OCI-LY1 (cell line): Measurements from ENCODE around the gene CDH23.

Experiments
- H2AFZ ChIP-seq: fragments of 200-600 bp; sonication (generic), shearing (Covaris generic); 2 replicates; pipeline ENCODE4 v1.6.0; 2014; ENCODE audit warnings: antibody characterized with exemption, mild to moderate bottlenecking, low read length
- H3F3A ChIP-seq: fragments of 200-600 bp; sonication (generic), shearing (Covaris generic); 2 replicates; pipeline ENCODE4 v1.6.0; 2014; ENCODE audit warnings: mild to moderate bottlenecking, antibody characterized with exemption, low read length, moderate library complexity; ENCODE audit not compliant: insufficient read depth
- H3K27ac ChIP-seq: fragments of 200-600 bp; sonication (generic); 2 replicates; pipeline ENCODE4 v1.5.1; 2014; ENCODE audit warnings: low read length, mixed run types, mild to moderate bottlenecking, low read depth; ENCODE audit not compliant: poor library complexity, severe bottlenecking
- H3K27me3 ChIP-seq: fragments of 200-600 bp; sonication (generic); 2 replicates; pipeline ENCODE4 v1.6.0; 2014; ENCODE audit warnings: antibody characterized with exemption, mild to moderate bottlenecking, low read length, moderate library complexity; ENCODE audit not compliant: insufficient read depth
- H3K36me3 ChIP-seq: fragments of 200-600 bp; sonication (generic); 2 replicates; pipeline ENCODE4 v1.6.1; 2014; ENCODE audit warnings: mild to moderate bottlenecking, antibody characterized with exemption, low read length, moderate library complexity, mixed read lengths; ENCODE audit not compliant: insufficient read depth
- H3K4me1 ChIP-seq: fragments of 200-600 bp; sonication (generic); 2 replicates; pipeline ENCODE4 v1.5.1; 2014; ENCODE audit warnings: mild to moderate bottlenecking, low read length, moderate library complexity; ENCODE audit not compliant: insufficient read depth, severe bottlenecking
- H3K4me2 ChIP-seq: fragments of 200-600 bp; sonication (generic), shearing (Covaris generic); 2 replicates; pipeline ENCODE4 v1.6.1; 2014; ENCODE audit warnings: low read length
- H3K4me3 ChIP-seq: fragments of 200-600 bp; sonication (generic); 2 replicates; pipeline ENCODE4 v1.5.1; 2014; ENCODE audit warnings: low read length, low read depth, mild to moderate bottlenecking, mixed read lengths; ENCODE audit not compliant: poor library complexity, severe bottlenecking
- H3K79me2 ChIP-seq: fragments of 200-600 bp; shearing (Covaris generic); 2 replicates; pipeline ENCODE4 v1.6.1; 2016; ENCODE audit warnings: mixed run types, low read length, mixed read lengths; ENCODE audit not compliant: insufficient read depth
- H3K9ac ChIP-seq: fragments of 200-600 bp; sonication (generic), shearing (Covaris generic); 2 replicates; pipeline ENCODE4 v1.6.1; 2014; ENCODE audit warnings: mild to moderate bottlenecking, low read length, mixed read lengths
- H3K9me2 ChIP-seq: fragments of 200-600 bp; sonication (generic), shearing (Covaris generic); 2 replicates; pipeline ENCODE4 v1.6.1; 2014; ENCODE audit warnings: low read depth, mild to moderate bottlenecking, low read length, mixed read lengths
- H3K9me3 ChIP-seq: fragments of 200-600 bp; shearing (Covaris generic); 2 replicates; pipeline ENCODE4 v1.6.1; 2014; ENCODE audit warnings: low read length, mixed read lengths
- H4K20me1 ChIP-seq: fragments of 200-600 bp; sonication (generic), shearing (Covaris generic); 2 replicates; pipeline ENCODE4 v1.6.0; 2016; ENCODE audit warnings: mild to moderate bottlenecking, low read length; ENCODE audit not compliant: insufficient read depth
- EZH2 ChIP-seq: fragments of 200-600 bp; sonication (generic), shearing (Covaris generic); IDR thresholded peaks from 2 replicates; pipeline ENCODE4 v1.8.0; 2017; ENCODE audit warnings: borderline replicate concordance, mixed run types, mild to moderate bottlenecking, antibody characterized with exemption, low read length, moderate library complexity, mixed read lengths
- TF ChIP-seq, protein P1 (sequence below): fragments of 200-600 bp; sonication (generic), shearing (Covaris generic); IDR thresholded peaks from 2 replicates; pipeline ENCODE4 v1.5.1; 2017; ENCODE audit warnings: mild to moderate bottlenecking, antibody characterized with exemption, low read length, moderate library complexity, mixed read lengths

Gene CDH23

GRCh38 chr10:71814922-71815411, 418.2 kb downstream of the CDH23 start:
- H3K36me3 ChIP-seq, result peaks cover 52% of the 10 kb centered on the region
- TF ChIP-seq EZH2, result no peak
- H3F3A ChIP-seq, result no peaks in the 10 kb centered on the region
- H3K9me3 ChIP-seq, result no peaks in the 10 kb centered on the region
- no peak overlapping the region for H3K27ac ChIP-seq
- H3K79me2 ChIP-seq, result no peaks in the 10 kb centered on the region
- no peak overlapping the region for H2AFZ ChIP-seq
- no peaks in the 10 kb centered on the region for H4K20me1 ChIP-seq
- no peak overlapping the region for H3K4me3 ChIP-seq
- H3K9ac ChIP-seq, result no peak overlapping the region
- H3K27me3 ChIP-seq, result no peaks in the 10 kb centered on the region
- no peaks in the 10 kb centered on the region for H3K4me1 ChIP-seq
- no peaks in the 10 kb centered on the region for H3K9me2 ChIP-seq
- no peak overlapping the region for H3K4me2 ChIP-seq

GRCh38 chr10:71815515-71816130, 418.9 kb downstream of the CDH23 start:
- Histone ChIP-seq H3K36me3 (peaks cover 58% of the 10 kb centered on the region), H3K9ac (no peak overlapping the region), H3K4me2 (no peak overlapping the region), H3F3A (no peaks in the 10 kb centered on the region), H3K9me2 (no peaks in the 10 kb centered on the region), H4K20me1 (no peaks in the 10 kb centered on the region), H3K27me3 (no peaks in the 10 kb centered on the region), H3K79me2 (no peaks in the 10 kb centered on the region), H2AFZ (no peak overlapping the region), H3K9me3 (no peaks in the 10 kb centered on the region), H3K4me3 (no peak overlapping the region), H3K4me1 (no peaks in the 10 kb centered on the region), H3K27ac (no peak overlapping the region)
- TF ChIP-seq, protein P1, sequence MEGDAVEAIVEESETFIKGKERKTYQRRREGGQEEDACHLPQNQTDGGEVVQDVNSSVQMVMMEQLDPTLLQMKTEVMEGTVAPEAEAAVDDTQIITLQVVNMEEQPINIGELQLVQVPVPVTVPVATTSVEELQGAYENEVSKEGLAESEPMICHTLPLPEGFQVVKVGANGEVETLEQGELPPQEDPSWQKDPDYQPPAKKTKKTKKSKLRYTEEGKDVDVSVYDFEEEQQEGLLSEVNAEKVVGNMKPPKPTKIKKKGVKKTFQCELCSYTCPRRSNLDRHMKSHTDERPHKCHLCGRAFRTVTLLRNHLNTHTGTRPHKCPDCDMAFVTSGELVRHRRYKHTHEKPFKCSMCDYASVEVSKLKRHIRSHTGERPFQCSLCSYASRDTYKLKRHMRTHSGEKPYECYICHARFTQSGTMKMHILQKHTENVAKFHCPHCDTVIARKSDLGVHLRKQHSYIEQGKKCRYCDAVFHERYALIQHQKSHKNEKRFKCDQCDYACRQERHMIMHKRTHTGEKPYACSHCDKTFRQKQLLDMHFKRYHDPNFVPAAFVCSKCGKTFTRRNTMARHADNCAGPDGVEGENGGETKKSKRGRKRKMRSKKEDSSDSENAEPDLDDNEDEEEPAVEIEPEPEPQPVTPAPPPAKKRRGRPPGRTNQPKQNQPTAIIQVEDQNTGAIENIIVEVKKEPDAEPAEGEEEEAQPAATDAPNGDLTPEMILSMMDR, result no peak
- no peak for TF ChIP-seq EZH2

DNA sequence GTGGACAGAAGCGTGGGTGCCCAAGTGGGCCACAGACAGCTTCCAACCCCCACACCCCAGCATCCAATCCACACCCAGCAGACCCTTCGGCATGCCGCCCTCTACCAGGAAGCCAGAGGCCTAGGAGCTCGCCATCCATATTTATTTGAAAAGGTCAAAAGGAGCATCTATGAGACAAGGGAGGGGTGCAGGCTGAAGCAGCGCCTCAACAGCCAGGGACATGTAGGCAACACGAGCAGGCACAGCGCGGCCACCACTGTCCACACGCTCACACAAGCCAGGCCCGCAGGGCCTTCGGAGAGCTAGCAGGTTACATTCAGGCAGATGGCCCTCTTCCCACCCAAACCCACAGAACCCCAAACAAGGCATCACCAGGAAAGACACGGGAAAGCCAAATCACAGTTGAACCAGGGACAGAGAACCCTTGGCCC, 419.7 kb downstream of the CDH23 start:
- no peaks in the 10 kb centered on the region for H4K20me1 ChIP-seq
- H3K79me2 ChIP-seq, result no peaks in the 10 kb centered on the region
- no peak overlapping the region for H3K9ac ChIP-seq
- H2AFZ ChIP-seq, result no peak overlapping the region
- H3F3A ChIP-seq, result no peaks in the 10 kb centered on the region
- H3K36me3 ChIP-seq, result peaks cover 67% of the 10 kb centered on the region
- H3K9me2 ChIP-seq, result no peaks in the 10 kb centered on the region
- H3K27me3 ChIP-seq, result no peaks in the 10 kb centered on the region
- H3K27ac ChIP-seq, result no peak overlapping the region
- H3K4me2 ChIP-seq, result no peak overlapping the region
- no peaks in the 10 kb centered on the region for H3K9me3 ChIP-seq
- TF ChIP-seq EZH2, result no peak
- no peak overlapping the region for H3K4me3 ChIP-seq
- no peaks in the 10 kb centered on the region for H3K4me1 ChIP-seq

DNA sequence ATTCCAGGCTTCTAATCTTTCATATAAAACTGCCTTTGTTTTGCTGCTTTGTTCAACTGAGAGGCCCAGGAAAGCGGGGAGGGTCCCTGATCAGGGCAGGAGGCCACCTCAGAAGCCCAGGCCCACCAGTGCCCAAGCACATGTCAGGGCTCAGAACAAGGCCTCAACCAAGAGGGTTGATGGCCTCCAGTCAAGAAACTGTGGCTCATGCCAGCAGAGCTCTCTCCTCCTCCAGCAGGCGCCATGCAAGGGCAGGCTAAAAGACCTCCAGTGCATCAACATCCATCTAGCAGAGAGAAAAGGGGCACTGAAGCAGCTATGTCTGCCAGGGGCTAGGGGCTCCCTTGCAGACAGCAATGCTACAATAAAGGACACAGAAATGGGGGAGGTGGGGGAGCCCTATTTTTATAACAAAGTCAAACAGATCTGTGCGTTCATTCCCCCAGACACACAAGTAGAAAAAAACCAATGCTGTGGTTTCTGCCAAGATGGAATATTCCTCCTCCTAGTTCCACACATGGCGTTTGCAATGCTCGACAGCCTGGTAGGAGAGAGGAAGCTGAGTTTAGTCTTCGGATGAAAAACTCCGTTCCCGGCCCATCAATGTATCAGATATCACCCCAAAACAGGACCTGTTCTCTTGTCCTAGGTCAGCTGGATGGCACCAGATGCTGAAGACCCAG, 420.4 kb downstream of the CDH23 start:
- Histone ChIP-seq H3K9me2 (no peaks in the 10 kb centered on the region), H2AFZ (no peak overlapping the region), H3K9ac (no peak overlapping the region), H3K4me1 (no peaks in the 10 kb centered on the region), H3K4me2 (no peak overlapping the region), H3K4me3 (no peak overlapping the region), H4K20me1 (no peaks in the 10 kb centered on the region), H3K36me3 (peaks cover 73% of the 10 kb centered on the region), H3F3A (no peaks in the 10 kb centered on the region), H3K27me3 (no peaks in the 10 kb centered on the region), H3K27ac (no peak overlapping the region), H3K9me3 (no peaks in the 10 kb centered on the region), H3K79me2 (no peaks in the 10 kb centered on the region)
- no peak for TF ChIP-seq EZH2
- TF ChIP-seq, protein P1, result no peak
